ENCODE data around the gene KMT2B. TPM values are rescaled to one million over a fixed set of nuclear protein-coding genes. Genes with fewer than 3 reads are reported as not detected.

The KMT2B gene
- total and polyA plus RNA-seq, 2 experiments from 2014 or later = 15.8 to 49.8 TPM

DNA sequence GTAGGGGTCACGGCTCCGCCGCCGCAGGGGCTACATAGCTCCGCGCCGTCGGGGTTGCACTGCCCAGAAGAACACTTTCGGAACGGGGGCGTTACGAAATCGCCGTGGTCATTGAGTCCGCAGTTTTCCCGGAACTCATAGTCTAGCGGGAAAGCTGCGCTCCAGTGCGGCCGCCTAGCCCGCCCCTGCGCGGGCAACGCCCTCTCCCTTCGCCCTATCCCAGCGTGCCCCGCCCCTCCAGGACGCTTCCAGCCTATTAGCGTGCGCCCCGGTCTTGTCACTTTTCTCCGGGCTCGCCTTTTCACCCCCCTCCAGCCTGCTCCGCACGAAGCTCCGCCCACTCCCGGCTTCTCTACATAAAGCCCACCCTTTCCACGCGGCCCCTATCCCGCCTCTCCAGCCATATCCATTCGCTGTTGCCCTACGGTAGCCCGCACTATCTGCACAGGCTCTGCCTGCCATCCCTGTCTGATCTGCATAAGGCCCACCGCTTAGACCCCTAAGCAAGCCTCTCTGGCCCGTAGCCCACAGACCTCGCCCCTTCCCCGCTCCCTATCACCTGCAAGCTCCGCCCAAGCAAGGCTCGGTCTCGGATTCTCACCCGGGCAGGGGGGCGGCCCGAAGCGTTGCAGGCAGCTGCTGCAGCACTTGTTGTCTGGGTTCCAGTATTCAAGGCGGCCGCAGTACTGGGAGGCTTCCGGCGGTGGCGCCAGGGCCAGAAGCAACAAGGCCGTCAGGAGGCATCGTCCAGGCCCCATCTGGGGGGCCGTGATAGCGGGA, 22.8 kb downstream of the KMT2B start (continued):
- TF ChIP-seq, protein P1, sequence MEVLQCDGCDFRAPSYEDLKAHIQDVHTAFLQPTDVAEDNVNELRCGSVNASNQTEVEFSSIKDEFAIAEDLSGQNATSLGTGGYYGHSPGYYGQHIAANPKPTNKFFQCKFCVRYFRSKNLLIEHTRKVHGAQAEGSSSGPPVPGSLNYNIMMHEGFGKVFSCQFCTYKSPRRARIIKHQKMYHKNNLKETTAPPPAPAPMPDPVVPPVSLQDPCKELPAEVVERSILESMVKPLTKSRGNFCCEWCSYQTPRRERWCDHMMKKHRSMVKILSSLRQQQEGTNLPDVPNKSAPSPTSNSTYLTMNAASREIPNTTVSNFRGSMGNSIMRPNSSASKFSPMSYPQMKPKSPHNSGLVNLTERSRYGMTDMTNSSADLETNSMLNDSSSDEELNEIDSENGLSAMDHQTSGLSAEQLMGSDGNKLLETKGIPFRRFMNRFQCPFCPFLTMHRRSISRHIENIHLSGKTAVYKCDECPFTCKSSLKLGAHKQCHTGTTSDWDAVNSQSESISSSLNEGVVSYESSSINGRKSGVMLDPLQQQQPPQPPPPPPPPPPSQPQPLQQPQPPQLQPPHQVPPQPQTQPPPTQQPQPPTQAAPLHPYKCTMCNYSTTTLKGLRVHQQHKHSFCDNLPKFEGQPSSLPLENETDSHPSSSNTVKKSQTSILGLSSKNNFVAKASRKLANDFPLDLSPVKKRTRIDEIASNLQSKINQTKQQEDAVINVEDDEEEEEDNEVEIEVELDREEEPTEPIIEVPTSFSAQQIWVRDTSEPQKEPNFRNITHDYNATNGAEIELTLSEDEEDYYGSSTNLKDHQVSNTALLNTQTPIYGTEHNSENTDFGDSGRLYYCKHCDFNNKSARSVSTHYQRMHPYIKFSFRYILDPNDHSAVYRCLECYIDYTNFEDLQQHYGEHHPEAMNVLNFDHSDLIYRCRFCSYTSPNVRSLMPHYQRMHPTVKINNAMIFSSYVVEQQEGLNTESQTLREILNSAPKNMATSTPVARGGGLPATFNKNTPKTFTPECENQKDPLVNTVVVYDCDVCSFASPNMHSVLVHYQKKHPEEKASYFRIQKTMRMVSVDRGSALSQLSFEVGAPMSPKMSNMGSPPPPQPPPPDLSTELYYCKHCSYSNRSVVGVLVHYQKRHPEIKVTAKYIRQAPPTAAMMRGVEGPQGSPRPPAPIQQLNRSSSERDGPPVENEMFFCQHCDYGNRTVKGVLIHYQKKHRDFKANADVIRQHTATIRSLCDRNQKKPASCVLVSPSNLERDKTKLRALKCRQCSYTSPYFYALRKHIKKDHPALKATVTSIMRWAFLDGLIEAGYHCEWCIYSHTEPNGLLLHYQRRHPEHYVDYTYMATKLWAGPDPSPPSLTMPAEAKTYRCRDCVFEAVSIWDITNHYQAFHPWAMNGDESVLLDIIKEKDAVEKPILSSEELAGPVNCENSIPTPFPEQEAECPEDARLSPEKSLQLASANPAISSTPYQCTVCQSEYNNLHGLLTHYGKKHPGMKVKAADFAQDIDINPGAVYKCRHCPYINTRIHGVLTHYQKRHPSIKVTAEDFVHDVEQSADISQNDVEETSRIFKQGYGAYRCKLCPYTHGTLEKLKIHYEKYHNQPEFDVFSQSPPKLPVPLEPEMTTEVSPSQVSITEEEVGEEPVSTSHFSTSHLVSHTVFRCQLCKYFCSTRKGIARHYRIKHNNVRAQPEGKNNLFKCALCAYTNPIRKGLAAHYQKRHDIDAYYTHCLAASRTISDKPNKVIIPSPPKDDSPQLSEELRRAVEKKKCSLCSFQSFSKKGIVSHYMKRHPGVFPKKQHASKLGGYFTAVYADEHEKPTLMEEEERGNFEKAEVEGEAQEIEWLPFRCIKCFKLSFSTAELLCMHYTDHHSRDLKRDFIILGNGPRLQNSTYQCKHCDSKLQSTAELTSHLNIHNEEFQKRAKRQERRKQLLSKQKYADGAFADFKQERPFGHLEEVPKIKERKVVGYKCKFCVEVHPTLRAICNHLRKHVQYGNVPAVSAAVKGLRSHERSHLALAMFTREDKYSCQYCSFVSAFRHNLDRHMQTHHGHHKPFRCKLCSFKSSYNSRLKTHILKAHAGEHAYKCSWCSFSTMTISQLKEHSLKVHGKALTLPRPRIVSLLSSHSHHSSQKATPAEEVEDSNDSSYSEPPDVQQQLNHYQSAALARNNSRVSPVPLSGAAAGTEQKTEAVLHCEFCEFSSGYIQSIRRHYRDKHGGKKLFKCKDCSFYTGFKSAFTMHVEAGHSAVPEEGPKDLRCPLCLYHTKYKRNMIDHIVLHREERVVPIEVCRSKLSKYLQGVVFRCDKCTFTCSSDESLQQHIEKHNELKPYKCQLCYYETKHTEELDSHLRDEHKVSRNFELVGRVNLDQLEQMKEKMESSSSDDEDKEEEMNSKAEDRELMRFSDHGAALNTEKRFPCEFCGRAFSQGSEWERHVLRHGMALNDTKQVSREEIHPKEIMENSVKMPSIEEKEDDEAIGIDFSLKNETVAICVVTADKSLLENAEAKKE (CRISPR knock-in tag; IDR thresholded peaks at IDR 0.05) = no peak
- TF ChIP-seq, protein P2, sequence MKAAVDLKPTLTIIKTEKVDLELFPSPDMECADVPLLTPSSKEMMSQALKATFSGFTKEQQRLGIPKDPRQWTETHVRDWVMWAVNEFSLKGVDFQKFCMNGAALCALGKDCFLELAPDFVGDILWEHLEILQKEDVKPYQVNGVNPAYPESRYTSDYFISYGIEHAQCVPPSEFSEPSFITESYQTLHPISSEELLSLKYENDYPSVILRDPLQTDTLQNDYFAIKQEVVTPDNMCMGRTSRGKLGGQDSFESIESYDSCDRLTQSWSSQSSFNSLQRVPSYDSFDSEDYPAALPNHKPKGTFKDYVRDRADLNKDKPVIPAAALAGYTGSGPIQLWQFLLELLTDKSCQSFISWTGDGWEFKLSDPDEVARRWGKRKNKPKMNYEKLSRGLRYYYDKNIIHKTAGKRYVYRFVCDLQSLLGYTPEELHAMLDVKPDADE (IDR thresholded peaks at IDR 0.05) = peak; percentile 12; the same call in 1 of the 2 replicates

DNA sequence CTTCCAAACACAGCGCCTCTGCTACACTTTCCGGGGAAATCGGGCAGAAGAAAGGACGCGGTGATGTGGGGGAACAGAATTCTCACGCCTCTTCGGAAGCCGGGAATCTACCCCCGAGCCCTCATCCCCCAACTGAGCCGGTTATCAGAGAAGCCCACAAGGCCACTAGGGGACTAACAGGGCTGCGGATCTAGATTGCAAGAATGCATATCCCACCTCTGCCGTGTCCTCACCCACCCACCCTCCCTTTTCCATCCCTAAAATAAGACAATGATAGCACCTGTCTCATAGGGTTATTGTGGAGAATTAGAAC, 23.4 kb downstream of the KMT2B start:
- H3K27ac Mint-ChIP-seq = peak overlapping the region; percentile 98
- Histone ChIP-seq H3K27me3 (ENCODE audit: insufficient read depth) (no peaks in the 10 kb centered on the region), H3F3A (replicated peaks; ENCODE audit: low read depth) (peaks cover 10% of the 10 kb centered on the region), H4K20me1 (replicated peaks; ENCODE audit: insufficient read depth) (no peaks in the 10 kb centered on the region), H2AFZ (no peak overlapping the region), H3K9me2 (ENCODE audit: insufficient read depth) (no peaks in the 10 kb centered on the region), H3K36me3 (ENCODE audit: insufficient read depth) (peaks cover 4% of the 10 kb centered on the region; the same call in 1 of the 2 replicates), H3K4me1 (ENCODE audit: insufficient read depth) (peaks cover 7% of the 10 kb centered on the region; the same call in 1 of the 2 replicates), H3K79me2 (replicated peaks; ENCODE audit: insufficient read depth) (peaks cover 5% of the 10 kb centered on the region), H3K4me2 (peak overlapping the region; percentile 91), H3K27ac (ENCODE audit: low read depth) (peak overlapping the region; percentile 96), H3K4me3 (peak overlapping the region; percentile 96)
- TF ChIP-seq EZH2phosphoT487 (IDR thresholded peaks at IDR 0.05; ENCODE audit: unreplicated experiment) = no peak
- TF ChIP-seq, protein P3, sequence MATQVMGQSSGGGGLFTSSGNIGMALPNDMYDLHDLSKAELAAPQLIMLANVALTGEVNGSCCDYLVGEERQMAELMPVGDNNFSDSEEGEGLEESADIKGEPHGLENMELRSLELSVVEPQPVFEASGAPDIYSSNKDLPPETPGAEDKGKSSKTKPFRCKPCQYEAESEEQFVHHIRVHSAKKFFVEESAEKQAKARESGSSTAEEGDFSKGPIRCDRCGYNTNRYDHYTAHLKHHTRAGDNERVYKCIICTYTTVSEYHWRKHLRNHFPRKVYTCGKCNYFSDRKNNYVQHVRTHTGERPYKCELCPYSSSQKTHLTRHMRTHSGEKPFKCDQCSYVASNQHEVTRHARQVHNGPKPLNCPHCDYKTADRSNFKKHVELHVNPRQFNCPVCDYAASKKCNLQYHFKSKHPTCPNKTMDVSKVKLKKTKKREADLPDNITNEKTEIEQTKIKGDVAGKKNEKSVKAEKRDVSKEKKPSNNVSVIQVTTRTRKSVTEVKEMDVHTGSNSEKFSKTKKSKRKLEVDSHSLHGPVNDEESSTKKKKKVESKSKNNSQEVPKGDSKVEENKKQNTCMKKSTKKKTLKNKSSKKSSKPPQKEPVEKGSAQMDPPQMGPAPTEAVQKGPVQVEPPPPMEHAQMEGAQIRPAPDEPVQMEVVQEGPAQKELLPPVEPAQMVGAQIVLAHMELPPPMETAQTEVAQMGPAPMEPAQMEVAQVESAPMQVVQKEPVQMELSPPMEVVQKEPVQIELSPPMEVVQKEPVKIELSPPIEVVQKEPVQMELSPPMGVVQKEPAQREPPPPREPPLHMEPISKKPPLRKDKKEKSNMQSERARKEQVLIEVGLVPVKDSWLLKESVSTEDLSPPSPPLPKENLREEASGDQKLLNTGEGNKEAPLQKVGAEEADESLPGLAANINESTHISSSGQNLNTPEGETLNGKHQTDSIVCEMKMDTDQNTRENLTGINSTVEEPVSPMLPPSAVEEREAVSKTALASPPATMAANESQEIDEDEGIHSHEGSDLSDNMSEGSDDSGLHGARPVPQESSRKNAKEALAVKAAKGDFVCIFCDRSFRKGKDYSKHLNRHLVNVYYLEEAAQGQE (IDR thresholded peaks at IDR 0.05; ENCODE audit: unreplicated experiment) = no peak
- TF ChIP-seq, protein P4, sequence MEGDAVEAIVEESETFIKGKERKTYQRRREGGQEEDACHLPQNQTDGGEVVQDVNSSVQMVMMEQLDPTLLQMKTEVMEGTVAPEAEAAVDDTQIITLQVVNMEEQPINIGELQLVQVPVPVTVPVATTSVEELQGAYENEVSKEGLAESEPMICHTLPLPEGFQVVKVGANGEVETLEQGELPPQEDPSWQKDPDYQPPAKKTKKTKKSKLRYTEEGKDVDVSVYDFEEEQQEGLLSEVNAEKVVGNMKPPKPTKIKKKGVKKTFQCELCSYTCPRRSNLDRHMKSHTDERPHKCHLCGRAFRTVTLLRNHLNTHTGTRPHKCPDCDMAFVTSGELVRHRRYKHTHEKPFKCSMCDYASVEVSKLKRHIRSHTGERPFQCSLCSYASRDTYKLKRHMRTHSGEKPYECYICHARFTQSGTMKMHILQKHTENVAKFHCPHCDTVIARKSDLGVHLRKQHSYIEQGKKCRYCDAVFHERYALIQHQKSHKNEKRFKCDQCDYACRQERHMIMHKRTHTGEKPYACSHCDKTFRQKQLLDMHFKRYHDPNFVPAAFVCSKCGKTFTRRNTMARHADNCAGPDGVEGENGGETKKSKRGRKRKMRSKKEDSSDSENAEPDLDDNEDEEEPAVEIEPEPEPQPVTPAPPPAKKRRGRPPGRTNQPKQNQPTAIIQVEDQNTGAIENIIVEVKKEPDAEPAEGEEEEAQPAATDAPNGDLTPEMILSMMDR (conservative IDR thresholded peaks at IDR 0.05; ENCODE audit: low read depth in 2 of 2) = peak in 1 of 2 experiments; percentile 52; a peak in 3 of 4 replicates
- TF ChIP-seq, protein P2 (IDR thresholded peaks at IDR 0.05) = no peak
- no peak for TF ChIP-seq EZH2 (IDR thresholded peaks at IDR 0.05; ENCODE audit: low read depth, unreplicated experiment)
- TF ChIP-seq NANOG (IDR thresholded peaks at IDR 0.05; ENCODE audit: borderline replicate concordance) = no peak
- DNase-seq (ENCODE audit: low spot score) = no peak
- peak; percentile 2 for ATAC-seq
- no peaks in the 10 kb centered on the region; the same call in 2 of the 3 replicates for H3K9me3 Mint-ChIP-seq
- H3K36me3 Mint-ChIP-seq (ENCODE audit: low read depth) = peaks cover 32% of the 10 kb centered on the region
- peaks cover 5% of the 10 kb centered on the region for H3K27me3 Mint-ChIP-seq (ENCODE audit: insufficient read depth, low read depth, poor library complexity)
- H3K4me3 Mint-ChIP-seq = peak overlapping the region; percentile 83
- H3K4me1 Mint-ChIP-seq = peaks cover 15% of the 10 kb centered on the region
